HG03565 (cell line): ENCODE measurements around the gene TSFM.
"Not testable (repeated sequence)": the region's sequence is repeated elsewhere in the genome, so short reads cannot be mapped to it uniquely, and the experiment has no call there.

ENCODE experiments used
- ATAC-seq: cut with Tn5 transposase; IDR thresholded peaks from one replicate; pipeline ENCODE4 v1.9.1; 2021; ENCODE audit warnings: mild to moderate bottlenecking, moderate library complexity; ENCODE audit not compliant: unreplicated experiment

Gene TSFM

DNA sequence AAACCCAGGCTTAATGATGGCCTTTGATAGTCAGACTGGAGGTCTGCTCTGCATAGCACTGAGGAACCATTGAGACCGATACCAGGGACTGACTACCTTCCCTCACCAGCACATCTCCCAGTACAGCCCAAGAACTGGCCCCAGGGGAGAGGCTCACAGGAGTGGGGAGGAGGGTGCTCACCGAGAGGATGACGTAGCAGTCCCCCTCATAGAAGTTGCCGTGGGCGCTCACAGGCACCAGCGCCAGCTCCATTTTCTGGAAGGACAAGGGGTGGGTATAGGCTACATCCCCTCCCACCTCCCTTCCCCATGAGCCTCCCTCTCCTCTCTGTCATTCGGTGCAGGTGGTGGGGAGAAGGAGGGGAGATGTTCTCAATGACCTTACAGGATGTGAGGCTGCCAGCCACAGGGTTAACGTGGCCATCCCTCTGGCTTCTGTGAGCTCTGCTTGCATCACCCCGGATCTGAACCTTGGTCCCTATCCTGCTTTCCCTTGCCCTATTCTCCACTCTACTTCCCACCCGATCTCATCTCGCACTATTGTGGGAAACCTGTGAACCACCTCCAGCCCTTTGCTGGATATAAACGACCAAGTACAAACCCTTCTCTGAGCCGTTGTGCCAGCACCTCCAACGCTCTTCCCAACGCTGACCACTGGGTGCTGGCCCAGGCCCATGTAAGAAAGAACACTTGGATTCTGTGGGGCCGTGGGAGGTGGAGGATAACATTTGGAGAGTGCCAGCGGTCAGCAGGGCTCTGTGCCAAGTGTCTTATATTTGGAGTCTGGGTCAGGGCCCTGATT, 31.6 kb downstream of the TSFM start:
- ATAC-seq: no peak

DNA sequence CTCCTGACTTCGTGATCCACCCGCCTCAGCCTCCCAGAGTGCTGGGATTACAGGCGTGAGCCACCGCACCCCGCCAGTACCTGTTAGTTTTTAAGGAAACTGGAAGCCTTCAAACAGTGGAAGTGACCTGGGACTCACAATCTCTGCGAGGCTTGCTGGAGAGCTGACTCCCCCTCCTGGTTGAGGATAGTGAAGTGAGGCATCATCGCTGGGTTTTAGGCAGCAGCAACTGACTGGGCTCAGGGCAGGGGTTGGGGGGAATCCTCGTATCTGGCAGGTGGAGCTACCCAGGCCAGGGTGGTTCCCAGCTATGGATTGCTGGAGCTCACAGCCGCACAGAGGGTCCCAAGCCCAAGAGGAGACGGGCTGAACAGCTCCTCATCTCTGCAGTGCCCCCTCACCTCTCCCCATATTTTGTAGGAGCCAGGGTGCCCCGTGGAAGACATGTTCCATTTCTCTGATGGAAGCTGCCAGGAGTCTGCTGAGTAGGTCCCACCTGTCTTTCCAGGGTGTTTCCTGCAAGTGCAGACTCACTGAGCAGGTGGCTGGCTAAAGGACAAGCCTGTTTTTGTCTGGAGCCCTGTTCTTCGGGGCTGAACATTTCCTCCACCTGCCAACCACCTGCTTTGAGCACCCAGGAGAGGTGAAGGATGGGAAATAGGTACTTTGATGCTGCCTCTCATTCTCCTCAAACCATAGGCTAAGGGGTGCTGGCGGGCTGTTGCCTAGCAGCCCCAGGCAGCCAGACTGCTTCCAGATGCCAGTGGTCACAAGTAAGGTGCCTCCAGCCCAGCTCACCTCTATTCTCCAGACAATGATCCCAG, 32.8 kb downstream of the TSFM start:
- ATAC-seq: no peak

DNA sequence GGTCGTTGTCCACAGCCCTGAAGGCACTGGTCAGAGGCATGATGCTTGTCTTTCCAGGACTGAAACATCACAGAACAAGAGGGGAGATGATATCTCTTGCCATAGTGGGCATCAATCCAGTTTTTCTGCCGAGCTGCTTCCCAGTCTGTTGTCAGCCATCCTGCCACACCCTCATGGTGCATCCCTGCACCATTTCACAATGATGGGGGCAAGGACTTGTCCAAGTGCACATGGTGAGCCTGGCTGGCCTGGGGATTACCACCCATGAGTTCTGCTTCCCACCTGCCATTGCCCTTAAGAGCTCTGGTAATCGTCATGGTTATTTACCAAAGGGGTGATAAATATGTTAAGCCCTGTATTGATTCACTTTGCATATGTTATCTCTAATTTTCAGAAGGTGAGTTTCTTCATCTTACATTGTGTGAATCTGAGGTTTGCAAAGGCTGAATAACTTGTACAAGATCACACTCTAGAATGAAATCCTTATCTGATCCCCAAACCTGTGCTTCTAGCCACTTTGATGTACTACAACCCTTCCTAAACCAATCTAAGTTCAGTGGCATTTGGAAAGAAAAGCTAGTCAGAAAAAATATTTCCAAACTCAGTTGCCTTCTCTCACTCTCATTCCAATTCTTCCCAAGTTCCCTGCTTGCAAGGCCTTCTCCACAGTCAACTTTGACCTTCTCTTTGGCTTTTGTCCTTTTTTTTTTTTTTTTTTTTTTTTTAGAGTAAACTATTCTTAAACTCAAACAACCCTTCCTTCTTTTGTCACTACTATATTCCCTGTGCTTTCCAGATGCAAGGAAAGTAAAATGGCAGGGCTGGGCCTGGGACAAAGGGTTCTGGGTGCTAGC, 33.6 kb downstream of the TSFM start:
- ATAC-seq: no peak

DNA sequence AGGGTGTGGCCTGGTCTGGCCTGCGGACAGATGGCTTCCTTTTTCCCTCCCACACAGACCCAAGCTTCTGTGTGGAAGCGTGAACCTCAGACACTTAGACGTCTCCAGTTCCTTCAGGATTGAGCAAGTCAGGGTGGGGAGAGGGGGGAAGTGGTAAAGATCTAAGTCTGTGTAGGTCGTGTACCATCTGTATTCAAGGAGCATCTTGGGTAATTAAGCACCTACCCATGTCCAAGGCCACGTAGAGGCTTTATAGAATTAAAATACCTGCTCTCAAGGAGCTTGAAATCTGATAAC, 34.2 kb downstream of the TSFM start:
- ATAC-seq: no peak

DNA sequence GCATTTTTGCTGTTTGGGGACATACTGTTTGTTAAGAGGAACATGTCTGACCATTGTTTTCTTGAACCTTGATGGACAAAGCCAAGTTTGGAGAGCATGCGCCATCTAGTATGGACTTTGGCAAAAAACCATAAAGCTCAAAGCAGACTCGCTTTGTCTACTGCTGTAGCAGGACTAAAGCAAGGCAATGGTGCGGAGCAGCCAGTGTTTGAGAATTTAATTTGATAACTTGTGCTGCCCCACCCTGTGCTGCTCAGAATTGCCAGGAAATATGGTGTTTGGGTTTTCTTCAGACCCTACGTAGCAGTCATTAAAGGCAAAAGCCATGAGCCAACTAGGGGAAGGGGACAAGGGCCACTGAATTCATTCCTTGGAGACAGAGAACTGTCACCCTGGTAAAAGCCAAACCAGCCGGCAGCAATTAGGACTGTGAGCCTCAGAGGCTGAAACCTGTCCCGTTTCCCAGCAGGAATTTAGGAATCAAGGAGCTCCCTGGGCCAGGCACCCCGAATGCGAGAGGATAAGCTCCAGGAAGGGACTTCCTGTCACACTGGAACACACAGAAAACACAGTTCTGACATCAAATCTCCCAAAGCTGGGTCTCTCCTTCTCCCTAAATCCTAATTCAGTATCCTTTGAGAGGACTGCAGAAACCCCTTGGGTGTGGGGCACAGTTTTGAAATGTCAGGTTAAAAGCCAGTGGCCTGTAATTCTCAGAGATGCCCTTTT, 34.8 kb downstream of the TSFM start:
- no peak for ATAC-seq

DNA sequence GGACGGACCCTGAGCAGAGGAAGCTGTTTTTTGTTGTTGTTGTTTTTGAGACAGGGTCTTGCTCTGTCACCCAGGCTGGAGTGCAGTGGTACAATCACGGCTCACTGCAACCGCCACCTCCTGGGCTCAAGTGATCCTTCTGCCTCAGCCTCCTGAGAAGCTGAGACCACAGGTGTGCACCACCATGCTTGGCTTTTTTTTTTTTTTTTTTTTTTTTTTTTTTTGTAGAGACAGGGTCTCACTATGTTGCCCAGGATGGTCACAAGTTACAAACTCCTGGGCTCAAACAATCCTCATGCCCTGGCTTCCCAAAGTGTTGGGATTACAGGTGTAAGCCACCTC, 35.4 kb downstream of the TSFM start:
- not testable (repeated sequence) for ATAC-seq

DNA sequence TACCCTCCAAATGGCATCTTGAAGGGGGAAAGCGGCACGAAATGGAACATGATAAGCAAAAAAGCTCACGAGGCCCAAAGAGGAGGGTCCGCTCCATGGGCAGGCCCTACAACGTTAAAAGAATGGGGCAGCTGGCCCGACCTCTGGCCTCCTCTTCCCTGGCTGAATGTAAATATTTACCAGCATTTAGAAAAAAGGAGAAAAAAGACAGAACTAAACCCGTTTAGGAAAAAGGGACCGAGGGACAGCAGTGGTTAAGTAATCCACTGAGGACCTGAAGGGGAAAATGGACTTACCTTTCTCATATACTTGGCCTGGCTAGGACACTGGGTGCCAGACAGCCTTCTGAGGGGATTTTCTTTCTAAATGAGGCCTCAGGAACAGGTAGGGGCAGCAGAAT, 37.5 kb downstream of the TSFM start:
- ATAC-seq: not testable (repeated sequence)

DNA sequence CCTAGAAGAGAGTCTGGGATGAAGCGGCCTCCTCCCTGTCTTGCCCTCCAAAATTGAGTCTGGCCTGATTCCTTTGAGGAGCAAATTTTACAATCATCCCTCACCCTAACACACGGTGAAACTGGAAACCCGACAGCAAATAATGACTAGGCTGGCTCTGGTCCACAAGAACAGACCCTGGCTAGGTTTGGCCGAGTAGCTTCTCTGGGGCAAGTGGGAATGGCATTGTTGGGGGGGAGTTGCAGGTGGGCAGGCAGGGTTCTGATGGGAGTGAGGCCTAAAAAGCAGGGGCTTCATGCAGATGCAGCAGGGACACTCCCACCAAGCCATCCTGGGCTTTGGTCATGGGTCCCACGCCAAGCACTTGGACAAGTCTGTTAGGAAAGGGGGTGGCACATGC, 38.4 kb downstream of the TSFM start:
- ATAC-seq: not testable (repeated sequence)

DNA sequence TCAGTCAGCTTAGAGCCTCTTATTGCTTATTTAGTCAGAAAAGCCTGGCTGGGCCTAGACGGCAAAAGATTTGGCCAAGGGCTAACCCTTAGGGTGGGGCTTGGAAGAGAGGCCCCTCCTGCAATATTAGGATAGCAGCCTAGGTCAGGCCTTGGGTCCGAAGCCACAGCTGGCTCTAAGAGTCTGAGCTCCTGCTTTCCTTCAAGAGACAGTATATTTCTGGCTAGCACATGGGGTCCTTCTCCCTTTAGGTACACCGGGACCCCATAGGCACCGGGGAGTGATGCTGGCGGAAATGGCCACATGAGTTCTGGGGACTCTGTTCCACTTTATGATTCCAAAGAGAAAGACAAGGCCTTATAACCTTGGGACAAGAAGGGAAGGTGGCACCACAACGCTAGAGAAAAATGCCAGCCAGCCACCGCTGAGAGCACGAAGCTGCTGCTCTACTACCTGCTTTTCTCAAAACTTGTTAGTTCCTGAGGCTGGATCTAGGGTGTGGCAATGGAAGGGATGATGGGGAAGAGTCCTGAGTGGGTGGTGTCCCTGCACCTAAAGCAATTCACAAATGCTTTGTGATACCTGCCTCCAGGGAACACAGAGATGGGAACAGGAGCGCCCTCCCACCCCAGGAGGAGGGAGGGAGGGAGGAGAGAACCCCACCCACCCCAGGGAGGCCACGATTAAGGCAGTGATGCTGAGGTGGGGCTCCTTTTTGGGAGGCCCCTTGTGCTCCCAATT, 39.1 kb downstream of the TSFM start:
- no peak for ATAC-seq

DNA sequence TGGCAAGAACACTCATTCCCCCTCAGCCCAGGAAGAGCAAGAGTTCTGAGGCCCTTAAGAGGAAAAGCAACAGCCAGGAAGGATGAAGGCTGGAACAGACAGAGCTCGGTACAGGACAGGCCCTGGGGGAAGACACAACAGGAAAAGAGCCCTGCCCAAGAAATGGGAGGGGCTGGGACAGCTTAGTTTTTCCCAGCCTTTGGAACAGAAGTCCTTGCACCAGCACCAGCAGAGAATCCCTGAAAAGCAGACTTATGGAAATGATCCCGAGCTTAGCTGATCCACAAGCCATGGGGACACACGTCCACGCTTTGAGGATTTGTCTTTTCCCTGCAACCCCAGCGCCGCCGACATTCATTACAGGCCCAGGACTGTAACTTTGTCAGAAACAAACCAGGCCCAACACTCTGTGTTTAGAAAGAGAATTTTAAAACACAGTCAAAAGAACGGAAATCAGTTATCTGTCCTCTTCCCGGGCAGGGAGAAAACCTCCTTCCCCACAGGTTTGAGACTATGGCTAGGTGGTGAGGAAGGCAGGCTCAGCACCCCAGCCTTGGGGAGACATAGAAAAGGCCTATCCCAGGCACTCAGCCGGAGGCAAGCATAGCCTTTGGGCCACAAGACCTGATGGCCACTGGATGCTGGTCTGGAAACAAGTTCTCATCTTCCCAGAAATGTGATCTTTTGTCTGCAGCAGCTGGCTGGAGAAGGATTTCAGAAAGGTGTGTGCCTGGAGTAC, 40.0 kb downstream of the TSFM start:
- ATAC-seq: no peak

DNA sequence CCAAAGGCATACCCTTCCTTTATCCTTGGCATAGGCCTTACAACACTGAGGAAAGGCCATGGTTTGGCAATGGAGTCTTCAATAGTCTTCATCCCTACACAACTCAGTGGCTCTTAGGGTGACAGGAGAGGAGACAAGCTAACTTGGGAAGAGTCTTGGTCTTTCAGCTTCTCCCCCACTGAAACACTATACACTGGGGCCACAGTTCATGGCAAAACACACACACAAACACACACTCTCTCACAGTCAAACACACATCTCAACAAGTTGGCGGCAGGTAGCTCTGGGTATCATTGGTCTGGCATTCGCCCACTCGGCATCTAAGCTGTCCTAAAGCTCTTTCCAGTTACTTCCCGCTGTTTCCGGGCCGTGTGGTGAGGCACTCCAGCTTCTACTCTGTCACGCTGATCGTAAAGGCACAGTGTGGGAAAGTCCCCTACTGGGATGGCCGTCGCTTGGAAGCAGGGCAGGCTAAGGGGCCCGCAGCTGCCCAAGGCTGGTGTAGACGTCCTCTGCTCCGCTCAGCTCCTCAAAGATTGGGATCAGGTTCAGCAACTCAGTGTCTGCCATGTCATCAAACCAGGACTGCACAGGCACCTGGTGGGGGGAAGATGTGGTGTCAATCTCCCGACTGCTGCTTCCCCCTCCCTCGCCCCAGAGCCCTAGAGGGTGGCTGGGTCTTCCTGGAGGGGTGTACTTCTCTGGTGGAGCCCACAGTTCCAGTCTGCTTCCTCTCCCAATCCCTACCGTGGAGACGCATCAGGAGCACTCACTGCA, 40.7 kb downstream of the TSFM start:
- ATAC-seq: no peak

DNA sequence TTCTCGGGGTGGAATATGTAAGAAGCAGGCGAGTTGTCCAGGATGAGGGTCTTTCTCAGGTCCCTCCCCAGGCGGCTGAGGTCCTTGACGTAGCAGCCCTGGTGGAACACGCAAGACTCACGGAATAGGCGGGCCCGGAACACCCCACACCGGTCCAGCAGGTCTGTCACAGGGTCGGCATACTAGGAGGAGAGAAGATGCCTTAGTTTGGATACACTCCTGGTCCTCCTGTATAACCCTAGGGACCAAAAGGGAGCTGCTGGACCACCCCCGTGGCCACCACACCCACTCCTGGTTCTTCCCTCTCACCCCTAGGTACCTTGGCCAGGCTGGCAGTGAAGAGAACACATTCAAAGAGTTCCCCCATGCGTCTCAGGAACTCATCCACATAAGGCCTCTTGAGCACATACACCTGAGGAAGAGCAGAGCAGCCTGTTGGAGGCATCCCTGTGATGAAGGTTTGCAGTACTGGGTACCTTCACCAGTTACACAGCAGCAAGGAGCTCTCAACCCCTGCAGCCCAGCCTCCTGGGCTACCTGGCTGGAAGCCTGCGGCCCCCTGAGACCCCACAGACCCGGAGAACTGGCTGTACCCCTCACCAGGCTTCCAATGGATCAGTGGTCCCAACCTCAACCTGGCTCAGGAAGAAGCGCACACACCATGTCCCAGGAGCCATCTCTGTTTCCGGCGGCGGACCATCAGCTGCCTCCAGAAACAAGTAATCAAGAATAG, 41.5 kb downstream of the TSFM start:
- ATAC-seq: no peak

DNA sequence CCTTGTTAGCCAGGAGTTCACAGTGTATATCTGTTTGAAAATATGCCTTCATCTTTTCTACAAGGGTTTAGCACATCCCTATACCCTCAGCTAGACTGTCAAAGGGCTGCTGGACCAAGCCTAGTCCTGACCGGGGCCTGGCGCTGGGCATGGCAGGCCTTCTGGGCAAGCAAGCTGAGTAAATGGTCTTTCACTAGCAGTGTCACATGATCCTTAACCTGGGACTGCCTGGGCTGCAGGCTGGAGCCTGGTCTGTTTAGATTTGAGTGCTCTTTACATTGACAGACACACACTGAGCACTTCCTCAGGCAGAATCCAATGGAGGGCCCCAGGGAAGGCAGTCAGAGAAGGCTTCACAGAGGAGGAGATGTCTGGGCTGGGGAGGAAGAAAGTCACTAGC, 42.9 kb downstream of the TSFM start:
- ATAC-seq: no peak

DNA sequence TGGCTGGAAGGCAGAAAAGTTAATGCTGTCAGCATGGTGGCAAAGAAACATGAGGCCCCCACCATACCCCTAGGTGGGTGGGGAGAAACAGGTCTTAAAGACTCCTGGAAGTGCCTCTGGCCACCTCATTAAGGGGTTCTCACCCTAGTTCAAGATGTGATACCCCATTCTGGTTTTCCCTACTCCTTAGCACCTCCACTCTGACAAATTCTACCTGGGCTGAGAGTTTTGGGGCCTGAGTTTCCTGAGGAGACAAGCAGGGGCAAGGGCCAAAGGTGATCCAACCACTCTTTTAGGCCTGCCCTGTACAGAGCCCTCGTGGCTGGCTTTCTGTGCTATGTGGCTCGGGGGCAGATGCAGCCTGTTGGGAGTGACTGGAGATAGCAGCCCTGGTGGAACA, 43.8 kb downstream of the TSFM start:
- no peak for ATAC-seq

DNA sequence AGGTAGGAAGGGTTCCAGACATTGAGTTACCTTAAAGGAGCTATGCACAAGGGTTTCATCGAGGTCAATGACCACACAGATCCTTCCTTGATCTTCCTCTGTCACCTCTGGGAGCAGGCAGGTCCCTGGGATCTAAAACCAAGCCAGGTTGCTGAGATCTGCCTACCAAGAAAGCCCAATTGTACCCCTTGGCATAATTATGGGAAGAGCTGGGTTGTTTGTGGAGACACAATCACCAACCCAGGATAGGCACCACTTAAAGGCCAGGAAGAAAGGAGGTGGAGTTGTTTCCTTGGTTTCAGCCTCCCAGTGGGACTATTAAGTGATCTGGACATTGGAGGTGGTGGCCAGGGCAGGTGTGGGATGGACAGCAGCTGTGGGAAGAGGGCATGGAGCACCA, 44.4 kb downstream of the TSFM start:
- ATAC-seq: no peak

DNA sequence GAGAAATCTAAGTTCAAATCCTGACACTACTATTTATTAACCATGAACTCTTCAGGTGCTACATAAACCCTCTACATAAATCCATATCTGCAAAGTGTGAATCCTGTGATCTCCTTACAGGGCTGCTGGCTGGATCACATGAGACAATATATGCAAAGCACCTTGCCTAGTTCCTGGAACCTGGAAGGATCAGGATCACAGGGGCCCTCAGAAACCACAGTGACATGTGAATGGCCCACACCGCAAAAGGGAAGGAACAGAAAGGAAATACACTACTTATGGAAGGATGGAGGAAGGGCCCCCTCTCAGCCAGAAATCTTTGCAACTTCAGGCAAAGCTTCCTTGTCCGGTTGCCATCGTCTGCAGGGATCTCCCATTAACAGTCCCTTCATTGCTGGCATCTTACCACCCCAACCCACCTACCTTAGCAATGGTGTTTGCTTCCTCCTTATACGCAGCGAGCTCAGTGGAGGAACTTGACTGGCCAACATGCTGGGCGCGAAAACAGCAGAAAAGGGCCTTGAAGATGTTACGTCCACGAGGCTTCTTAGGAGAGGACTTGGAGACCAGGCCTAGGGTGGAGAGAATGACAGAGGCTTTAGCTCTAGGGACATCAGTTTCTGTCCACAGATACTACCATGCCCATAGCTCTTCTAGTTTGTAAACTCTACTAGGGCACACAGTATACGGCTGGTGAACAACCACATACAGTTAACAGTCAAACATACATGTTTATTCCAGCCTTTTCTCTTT, 46.6 kb downstream of the TSFM start:
- no peak for ATAC-seq

DNA sequence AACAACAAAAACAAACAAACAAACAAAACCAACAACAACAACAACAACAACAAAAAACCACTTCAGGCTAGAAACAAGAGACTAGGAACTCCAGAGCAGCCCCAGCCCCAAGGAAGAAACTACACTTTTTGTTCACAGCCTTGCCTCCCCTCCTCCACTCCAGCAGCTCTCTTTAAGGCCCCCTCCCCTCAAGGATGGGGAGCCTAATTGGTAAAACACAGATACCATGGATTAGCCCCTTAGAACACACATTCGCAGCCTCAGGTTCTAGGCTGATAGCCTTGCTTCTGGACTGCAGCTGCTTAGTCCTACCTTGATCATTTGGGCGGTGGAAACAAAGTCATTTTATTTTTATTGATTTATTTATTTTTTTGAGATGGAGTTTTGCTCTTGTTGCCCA, 47.8 kb downstream of the TSFM start:
- ATAC-seq: no peak

DNA sequence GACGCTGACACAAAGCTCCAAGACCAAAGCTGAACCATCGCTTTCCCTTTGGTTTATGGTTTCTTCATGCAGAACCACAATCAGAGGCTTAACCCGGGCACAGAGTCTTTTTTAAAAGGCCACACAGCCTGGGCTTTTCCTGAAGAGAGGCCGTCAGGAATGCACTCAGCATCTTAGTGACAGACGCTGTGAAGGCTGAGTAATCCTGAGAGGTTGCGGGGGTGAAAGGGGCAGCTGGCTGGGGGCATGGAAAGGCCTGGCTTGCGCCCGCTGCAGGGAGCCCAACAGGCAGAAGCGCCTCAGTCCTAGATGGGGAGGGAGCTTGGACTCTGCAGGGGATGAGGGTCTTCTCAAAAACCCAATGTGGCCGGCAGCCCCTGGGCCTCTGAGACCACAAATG, 50.4 kb downstream of the TSFM start:
- ATAC-seq: no peak
